Activated CD4-positive, alpha-beta memory T cell treated with anti-CD3 and anti-CD28 coated beads, Interleukin-2, amount 10 ng/mL, durations not matched to agents 7 days and 5 days (primary cell): ENCODE data around the gene AKR1E2. TPM values are rescaled to one million over a fixed set of nuclear protein-coding genes. Genes with fewer than 3 reads are reported as not detected.
"Not testable (repeated sequence)": the region's sequence is repeated elsewhere in the genome, so short reads cannot be mapped to it uniquely, and the experiment has no call there.

Experiments
- CTCF ChIA-PET: fragments of 350-600 bp; sonication (Branson Sonifier 250); formaldehyde crosslinking; loops from one replicate; lab custom pipeline; 2021; ENCODE audit warnings: antibody characterized with exemption, inconsistent platforms; lab: Charles Lee
- POLR2A ChIA-PET: fragments of 350-600 bp; sonication (Branson Sonifier 250); formaldehyde crosslinking; loops from one replicate; lab custom pipeline; 2021; ENCODE audit warnings: antibody characterized with exemption; lab: Charles Lee
- DNase-seq: peaks from one replicate; pipeline ENCODE4 v3.0.0-alpha.2; 2020
- H3K27ac Mint-ChIP-seq: one replicate; pipeline ENCODE4 v1.8.0; 2021; ENCODE audit warnings: mild to moderate bottlenecking, mixed read lengths
- H3K27me3 Mint-ChIP-seq: one replicate; pipeline ENCODE4 v1.8.0; 2021; ENCODE audit warnings: mixed read lengths
- H3K36me3 Mint-ChIP-seq: one replicate; pipeline ENCODE4 v1.8.0; 2021; ENCODE audit warnings: low read depth, mixed read lengths
- H3K4me1 Mint-ChIP-seq: one replicate; pipeline ENCODE4 v1.8.0; 2021; ENCODE audit warnings: mixed read lengths
- H3K4me3 Mint-ChIP-seq: one replicate; pipeline ENCODE4 v1.8.0; 2021; ENCODE audit warnings: mild to moderate bottlenecking, mixed read lengths
- H3K9me3 Mint-ChIP-seq: one replicate; pipeline ENCODE4 v1.8.0; 2021; ENCODE audit warnings: mixed read lengths
- total RNA-seq, 2 experiments: library from RNA; stranded (reverse); gene quantifications; one replicate each; pipeline ENCODE4 v1.2.3, GENCODE V29; 2021

The AKR1E2 gene
- total RNA-seq, 2 experiments from 2014 or later: 4.0 to 4.8 TPM

- H3K36me3 Mint-ChIP-seq: no peaks in the 10 kb centered on the region
- no peaks in the 10 kb centered on the region for H3K9me3 Mint-ChIP-seq
- peaks cover 12% of the 10 kb centered on the region for H3K27me3 Mint-ChIP-seq
- H3K27ac Mint-ChIP-seq: no peak overlapping the region
- H3K4me3 Mint-ChIP-seq: no peak overlapping the region
- CTCF ChIA-PET: no interaction called here
- no peaks in the 10 kb centered on the region for H3K4me1 Mint-ChIP-seq
- DNase-seq: no peak
- POLR2A ChIA-PET: no interaction called here
Measured at GRCh38 chr10:4802711-4803487, 23.1 kb upstream of the AKR1E2 start.

DNA sequence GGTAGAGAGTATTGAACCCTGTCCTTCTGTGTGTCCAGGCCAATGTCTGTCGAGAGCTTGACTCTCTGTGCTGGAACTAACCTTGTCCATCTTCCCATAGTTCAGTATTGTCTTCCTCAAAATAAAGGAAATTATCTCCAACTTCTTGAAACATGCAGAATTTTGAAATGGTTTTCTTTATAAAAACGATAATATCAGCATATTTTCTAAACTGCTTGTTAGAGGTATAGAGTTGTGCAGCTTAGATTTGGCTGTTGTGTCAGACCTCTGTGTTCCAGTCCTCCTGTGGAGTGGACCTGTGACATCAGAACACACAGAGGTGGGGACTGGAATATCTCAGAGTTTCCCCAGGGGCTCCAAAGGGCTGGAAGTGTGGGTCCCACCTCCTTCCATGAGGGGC lies 22.2 kb upstream of the AKR1E2 start:
- Mint-ChIP-seq H3K36me3 (no peaks in the 10 kb centered on the region), H3K27me3 (peaks cover 11% of the 10 kb centered on the region), H3K4me1 (peaks cover 2% of the 10 kb centered on the region), H3K27ac (no peak overlapping the region), H3K9me3 (no peaks in the 10 kb centered on the region), H3K4me3 (no peak overlapping the region)
- DNase-seq: no peak
- ChIA-PET POLR2A (no interaction called here), CTCF (no interaction called here)

DNA sequence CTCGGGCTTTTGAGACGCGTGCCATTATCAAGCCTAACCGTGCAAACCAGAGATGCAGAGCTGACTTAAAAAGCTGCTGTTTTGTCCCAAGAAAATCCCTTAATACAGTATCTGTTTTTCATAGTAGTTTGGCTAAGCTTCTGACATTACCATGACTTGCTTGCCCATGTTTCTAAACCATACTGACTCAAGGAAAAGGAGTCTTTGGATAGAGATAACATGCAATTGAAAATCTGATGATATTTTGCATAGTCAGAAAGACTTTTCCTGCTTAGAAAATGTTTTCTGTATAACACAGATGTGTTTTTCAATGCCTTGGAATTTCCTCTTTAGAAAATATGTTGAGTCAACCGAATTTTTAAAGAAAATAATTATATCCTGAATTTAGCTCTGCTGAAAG lies 21.5 kb upstream of the AKR1E2 start:
- no peak overlapping the region for H3K27ac Mint-ChIP-seq
- H3K4me1 Mint-ChIP-seq: peaks cover 2% of the 10 kb centered on the region
- H3K9me3 Mint-ChIP-seq: no peaks in the 10 kb centered on the region
- peaks cover 11% of the 10 kb centered on the region for H3K27me3 Mint-ChIP-seq
- no peak overlapping the region for H3K4me3 Mint-ChIP-seq
- DNase-seq: no peak
- ChIA-PET CTCF (interaction anchor here (1.1 kb wide), 1 partner anchor 11 kb away, joined by 3 read pairs; no protein-coding TSS in a partner anchor), POLR2A (no interaction called here)
- H3K36me3 Mint-ChIP-seq: no peaks in the 10 kb centered on the region

DNA sequence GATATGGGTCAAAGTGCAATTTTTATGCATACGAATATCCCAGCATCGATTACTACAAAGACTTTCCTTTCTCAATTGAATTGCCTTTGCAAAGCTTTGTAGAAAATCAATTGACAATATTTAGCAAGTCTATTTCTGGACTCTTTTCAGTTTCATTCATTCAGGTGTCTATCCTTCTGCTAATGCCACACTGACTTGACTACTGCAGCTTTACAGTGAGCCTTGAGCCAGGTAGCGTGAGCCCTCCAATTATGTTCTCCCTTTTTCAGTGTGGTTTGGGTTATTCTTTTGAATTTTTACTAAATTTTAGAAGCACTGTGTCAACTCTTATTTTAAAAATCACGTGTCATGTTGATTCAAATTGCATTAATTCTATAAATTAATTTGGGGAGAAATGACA lies 19.5 kb upstream of the AKR1E2 start:
- ChIA-PET POLR2A (no interaction called here), CTCF (interaction anchor here (1.6 kb wide), 1 partner anchor 8 kb away, joined by 5 read pairs; no protein-coding TSS in a partner anchor)
- Mint-ChIP-seq H3K27ac (no peak overlapping the region), H3K9me3 (no peaks in the 10 kb centered on the region), H3K27me3 (peaks cover 15% of the 10 kb centered on the region), H3K4me1 (peaks cover 2% of the 10 kb centered on the region), H3K36me3 (no peaks in the 10 kb centered on the region), H3K4me3 (no peak overlapping the region)
- DNase-seq: no peak

DNA sequence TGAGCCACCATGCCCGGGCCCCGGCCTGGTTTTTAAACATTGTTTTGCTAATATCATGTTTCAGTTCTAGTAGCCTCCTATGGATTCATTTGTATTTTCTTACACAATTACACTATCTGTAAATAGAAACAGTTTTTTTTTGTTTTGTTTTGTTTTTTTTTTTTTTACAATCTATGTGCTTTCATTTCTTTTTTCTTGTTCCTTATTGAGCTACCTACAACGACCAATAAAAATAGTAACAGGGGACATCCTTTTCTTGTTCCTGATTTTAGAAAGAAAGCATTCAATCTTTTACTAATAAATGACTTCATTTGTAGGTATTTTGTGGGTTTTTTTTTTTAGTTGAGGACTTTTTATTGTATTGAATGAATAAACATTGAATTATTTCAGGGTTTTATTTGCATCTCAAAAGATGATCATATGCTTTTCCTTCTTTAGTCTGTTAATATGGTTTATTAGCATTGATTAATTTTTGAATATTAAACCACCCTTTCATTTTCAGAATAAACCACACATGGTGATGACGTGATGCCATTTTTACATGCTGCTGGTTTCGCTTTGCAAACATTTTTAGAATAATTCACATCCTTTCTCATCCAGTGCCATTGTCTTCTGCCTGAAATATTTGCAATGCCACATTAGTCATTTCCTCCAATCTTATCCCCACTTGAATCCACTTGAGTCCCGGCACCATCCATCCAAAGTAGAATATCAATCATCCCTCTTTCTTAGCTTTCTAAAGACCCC lies 18.1 kb upstream of the AKR1E2 start:
- Mint-ChIP-seq H3K4me3 (no peak overlapping the region), H3K27ac (no peak overlapping the region), H3K27me3 (peaks cover 18% of the 10 kb centered on the region), H3K36me3 (no peaks in the 10 kb centered on the region), H3K4me1 (peaks cover 2% of the 10 kb centered on the region), H3K9me3 (no peaks in the 10 kb centered on the region)
- DNase-seq: no peak
- POLR2A ChIA-PET: no interaction called here
- CTCF ChIA-PET: interaction anchor here (1.6 kb wide), 1 partner anchor 7 kb away, joined by 5 read pairs; no protein-coding TSS in a partner anchor

- Mint-ChIP-seq H3K27ac (no peak overlapping the region), H3K27me3 (peaks cover 12% of the 10 kb centered on the region), H3K4me1 (peaks cover 2% of the 10 kb centered on the region), H3K9me3 (no peaks in the 10 kb centered on the region), H3K36me3 (no peaks in the 10 kb centered on the region), H3K4me3 (no peak overlapping the region)
- CTCF ChIA-PET: no interaction called here
- no peak for DNase-seq
- POLR2A ChIA-PET: no interaction called here
Measured at GRCh38 chr10:4809156-4809555, 16.9 kb upstream of the AKR1E2 start.

DNA sequence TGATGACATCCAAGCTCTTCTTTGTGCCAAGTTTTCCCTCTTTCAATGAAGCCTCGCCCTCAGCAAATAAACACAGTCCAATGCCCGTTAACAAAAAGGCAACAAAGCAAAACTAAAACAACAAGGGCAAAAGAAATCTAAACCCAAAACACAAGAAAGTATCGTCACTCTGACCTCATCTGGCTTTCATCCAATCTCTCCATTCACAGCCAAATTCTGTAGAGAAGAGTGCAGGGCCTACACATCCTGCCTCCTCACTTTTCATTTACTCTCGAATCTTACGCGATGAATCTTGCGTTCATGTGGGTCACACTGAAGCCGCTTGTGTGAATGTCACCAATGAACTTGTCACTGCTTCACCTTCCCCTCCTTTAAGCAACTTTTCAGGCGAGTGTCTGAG lies 15.9 kb upstream of the AKR1E2 start:
- no peak overlapping the region for H3K27ac Mint-ChIP-seq
- peaks cover 12% of the 10 kb centered on the region for H3K27me3 Mint-ChIP-seq
- no peaks in the 10 kb centered on the region for H3K9me3 Mint-ChIP-seq
- no peaks in the 10 kb centered on the region for H3K36me3 Mint-ChIP-seq
- H3K4me3 Mint-ChIP-seq: no peak overlapping the region
- peaks cover 2% of the 10 kb centered on the region for H3K4me1 Mint-ChIP-seq
- ChIA-PET POLR2A (no interaction called here), CTCF (no interaction called here)
- no peak for DNase-seq

DNA sequence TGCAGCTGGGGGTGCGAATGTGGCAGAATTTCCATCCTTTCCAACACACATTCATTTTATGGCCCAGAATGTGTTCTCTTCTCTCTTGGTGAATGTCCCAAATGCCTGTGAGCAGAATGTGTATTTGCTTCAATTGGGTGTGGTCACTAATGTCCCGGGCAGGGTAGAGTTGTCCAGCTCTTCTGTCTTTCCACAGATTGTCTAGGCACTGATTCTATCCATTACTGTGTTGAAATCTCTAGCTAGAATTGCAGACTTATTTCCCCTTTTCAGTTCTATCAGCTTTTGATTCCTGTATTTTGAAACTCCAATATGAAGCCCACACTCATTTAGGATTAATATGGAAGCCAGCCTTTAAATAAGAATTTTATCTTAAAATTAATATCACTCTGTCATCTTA lies 14.0 kb upstream of the AKR1E2 start:
- Mint-ChIP-seq H3K9me3 (no peaks in the 10 kb centered on the region), H3K27ac (no peak overlapping the region), H3K36me3 (no peaks in the 10 kb centered on the region), H3K4me3 (no peak overlapping the region), H3K4me1 (peaks cover 5% of the 10 kb centered on the region), H3K27me3 (peaks cover 14% of the 10 kb centered on the region)
- no peak for DNase-seq
- ChIA-PET POLR2A (no interaction called here), CTCF (interaction anchor here (4.4 kb wide), 1 partner anchor 37 kb away, joined by 53 read pairs; no protein-coding TSS in a partner anchor)

- no peak overlapping the region for H3K4me3 Mint-ChIP-seq
- H3K4me1 Mint-ChIP-seq: peaks cover 5% of the 10 kb centered on the region
- H3K9me3 Mint-ChIP-seq: no peaks in the 10 kb centered on the region
- H3K27me3 Mint-ChIP-seq: peaks cover 14% of the 10 kb centered on the region
- CTCF ChIA-PET: interaction anchor here (0.8 to 4.4 kb wide), 2 partner anchors 36 to 170 kb away, joined by 3 to 53 read pairs; no protein-coding TSS in a partner anchor
- POLR2A ChIA-PET: no interaction called here
- H3K36me3 Mint-ChIP-seq: no peaks in the 10 kb centered on the region
- DNase-seq: no peak
- no peak overlapping the region for H3K27ac Mint-ChIP-seq
Measured at GRCh38 chr10:4813023-4813422, 13.0 kb upstream of the AKR1E2 start.

- no peak overlapping the region for H3K4me3 Mint-ChIP-seq
- H3K27ac Mint-ChIP-seq: no peak overlapping the region
- ChIA-PET CTCF (interaction anchor here (0.8 to 4.4 kb wide), 4 partner anchors 25 to 570 kb away, joined by 3 to 53 read pairs (median 12); no protein-coding TSS in a partner anchor), POLR2A (no interaction called here)
- no peak for DNase-seq
- peaks cover 17% of the 10 kb centered on the region for H3K27me3 Mint-ChIP-seq
- H3K36me3 Mint-ChIP-seq: no peaks in the 10 kb centered on the region
- H3K9me3 Mint-ChIP-seq: no peaks in the 10 kb centered on the region
- H3K4me1 Mint-ChIP-seq: peaks cover 3% of the 10 kb centered on the region
Measured at GRCh38 chr10:4813496-4813895, 12.5 kb upstream of the AKR1E2 start.

- H3K4me3 Mint-ChIP-seq, H3K4me1 Mint-ChIP-seq, DNase-seq, H3K27ac Mint-ChIP-seq, H3K9me3 Mint-ChIP-seq, H3K36me3 Mint-ChIP-seq: not testable (repeated sequence)
- peaks cover 31% of the 10 kb centered on the region for H3K27me3 Mint-ChIP-seq
- CTCF ChIA-PET: interaction anchor here (0.8 to 4.4 kb wide), 12 partner anchors 11 to 1618 kb away, joined by 3 to 53 read pairs (median 7); partner anchors contain the start of genes AKR1C3 and AKR1E2
- POLR2A ChIA-PET: interaction anchor here (1.7 kb wide), 1 partner anchor 11 kb away, joined by 5 read pairs; the partner anchor contains the start of gene AKR1E2
Measured at GRCh38 chr10:4815646-4816180, 10.3 kb upstream of the AKR1E2 start.

GRCh38 chr10:4816966-4817365 lies 9.0 kb upstream of the AKR1E2 start:
- ChIA-PET POLR2A (no interaction called here), CTCF (interaction anchor here (2.4 kb wide), 1 partner anchor 33 kb away, joined by 12 read pairs; no protein-coding TSS in a partner anchor)
- H3K4me1 Mint-ChIP-seq: peaks cover 3% of the 10 kb centered on the region
- H3K4me3 Mint-ChIP-seq: no peak overlapping the region
- H3K9me3 Mint-ChIP-seq: no peaks in the 10 kb centered on the region
- peaks cover 35% of the 10 kb centered on the region for H3K27me3 Mint-ChIP-seq
- H3K36me3 Mint-ChIP-seq: no peaks in the 10 kb centered on the region
- DNase-seq: no peak
- H3K27ac Mint-ChIP-seq: no peak overlapping the region

DNA sequence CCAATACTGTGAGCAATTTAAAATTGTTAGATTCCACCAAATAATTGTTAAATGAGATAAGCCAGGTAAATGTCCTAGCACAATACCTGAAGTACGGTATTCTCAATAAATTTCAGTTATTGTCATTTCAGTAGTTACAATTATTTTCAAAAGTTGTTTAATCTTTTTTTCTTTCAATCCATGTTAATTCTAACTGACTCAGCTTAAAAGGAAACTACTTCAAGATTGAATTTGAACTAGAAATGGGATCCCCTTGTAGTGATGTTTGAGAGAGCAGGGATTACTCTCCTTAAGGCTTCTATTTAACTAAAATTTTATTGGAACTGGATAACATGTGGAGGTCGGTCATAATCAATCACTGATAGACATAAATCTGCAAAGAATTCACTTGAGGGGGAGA lies 6.9 kb upstream of the AKR1E2 start:
- H3K27me3 Mint-ChIP-seq: peaks cover 43% of the 10 kb centered on the region
- ChIA-PET CTCF (interaction anchor here (1.1 to 2.4 kb wide), 2 partner anchors 8 to 31 kb away, joined by 4 to 12 read pairs; no protein-coding TSS in a partner anchor), POLR2A (no interaction called here)
- no peaks in the 10 kb centered on the region for H3K36me3 Mint-ChIP-seq
- no peak overlapping the region for H3K27ac Mint-ChIP-seq
- H3K4me3 Mint-ChIP-seq: no peak overlapping the region
- no peaks in the 10 kb centered on the region for H3K9me3 Mint-ChIP-seq
- DNase-seq: no peak
- H3K4me1 Mint-ChIP-seq: peaks cover 3% of the 10 kb centered on the region
